HEK293 (cell line): Measurements from ENCODE around the gene APLNR.
A peak's percentile ranks its signal among the peaks of the same experiment; 100 is the strongest.

Source experiments
- CTCF ChIA-PET: fragments of 350-600 bp; formaldehyde crosslinking; extraction: SDS; loops from one replicate; lab custom pipeline; 2021; ENCODE audit warnings: antibody characterized with exemption; lab: Yijun Ruan, JAX
- POLR2A ChIA-PET: fragments of 300-600 bp; formaldehyde crosslinking; extraction: SDS; loops from one replicate; lab custom pipeline; 2020; ENCODE audit warnings: antibody characterized with exemption, inconsistent platforms; lab: Yijun Ruan, JAX
- H3K27ac ChIP-seq: fragments of 200-500 bp; sonication (Bioruptor generic); 2 replicates; pipeline ENCODE4 v1.5.1; 2014; ENCODE audit warnings: low read depth, low read length, control low read depth, inconsistent platforms; ENCODE audit errors: extremely low read depth
- H3K36me3 ChIP-seq, 2 experiments: fragments of 200-500 bp in 1 of 2; sonication (Bioruptor generic) in 1 of 2; 1 replicate in 1 of 2; 2 replicates in 1 of 2; pipeline ENCODE4 v1.5.1; 2014 to 2017; ENCODE audit warnings: inconsistent platforms in 2 of 2, low read length in 2 of 2; ENCODE audit not compliant: control insufficient read depth in 2 of 2, insufficient read depth in 1 of 2
- H3K4me1 ChIP-seq: fragments of 200-500 bp; sonication (Bioruptor generic); 2 replicates; pipeline ENCODE4 v1.5.1; 2014; ENCODE audit warnings: mild to moderate bottlenecking, low read length, inconsistent platforms; ENCODE audit not compliant: control insufficient read depth, insufficient read depth
- H3K4me3 ChIP-seq: 2 replicates; pipeline ENCODE4 v1.5.1; 2011; ENCODE audit warnings: low read depth, mild to moderate bottlenecking, control low read depth, low read length, moderate library complexity
- H3K9me3 ChIP-seq: fragments of 200-500 bp; sonication (Bioruptor generic); 2 replicates; pipeline ENCODE4 v1.5.1; 2014; ENCODE audit warnings: low read depth, low read length, inconsistent platforms; ENCODE audit not compliant: control insufficient read depth, insufficient read depth
- CTCF ChIP-seq: fragments of 450-650 bp; formaldehyde crosslinking; IDR thresholded peaks from 2 replicates; pipeline ENCODE4 v1.5.1; 2016; ENCODE audit warnings: missing biosample characterization, missing genetic modification characterization
- GLI4 ChIP-seq: fragments of 450-650 bp; formaldehyde crosslinking; IDR thresholded peaks from 2 replicates; pipeline ENCODE4 v1.5.1; 2016; ENCODE audit warnings: missing biosample characterization, missing genetic modification characterization
- IKZF3 ChIP-seq: fragments of 450-650 bp; IDR thresholded peaks from 2 replicates; pipeline ENCODE4 v1.5.0; 2018; ENCODE audit warnings: missing biosample characterization, mild to moderate bottlenecking, missing genetic modification characterization, moderate library complexity
- KLF16 ChIP-seq: fragments of 450-650 bp; formaldehyde crosslinking; IDR thresholded peaks from 2 replicates; pipeline ENCODE4 v1.5.1; 2017; ENCODE audit warnings: missing biosample characterization, missing genetic modification characterization
- MEIS1 ChIP-seq: sonication (generic); formaldehyde crosslinking; IDR thresholded peaks from 2 replicates; pipeline ENCODE4 v1.8.1; 2022; ENCODE audit warnings: missing genetic modification reagents, mild to moderate bottlenecking, borderline replicate concordance
- SETDB1 ChIP-seq: IDR thresholded peaks from one replicate; pipeline ENCODE4 v1.6.1; 2017; ENCODE audit warnings: mild to moderate bottlenecking, low read length, moderate library complexity, mixed read lengths; ENCODE audit not compliant: insufficient read length
- ZBTB21 ChIP-seq: fragments of 450-650 bp; formaldehyde crosslinking; IDR thresholded peaks from 2 replicates; pipeline ENCODE4 v1.5.1; 2017; ENCODE audit warnings: missing biosample characterization, missing genetic modification characterization
- ZIC2 ChIP-seq: fragments of 450-650 bp; formaldehyde crosslinking; IDR thresholded peaks from 2 replicates; pipeline ENCODE4 v1.5.1; 2016; ENCODE audit warnings: missing biosample characterization, missing genetic modification characterization
- ZNF148 ChIP-seq: fragments of 450-650 bp; formaldehyde crosslinking; IDR thresholded peaks from 2 replicates; pipeline ENCODE4 v1.5.0; 2017; ENCODE audit warnings: missing biosample characterization, missing genetic modification characterization, borderline replicate concordance
- ZNF16 ChIP-seq: fragments of 450-650 bp; formaldehyde crosslinking; IDR thresholded peaks from 2 replicates; pipeline ENCODE4 v1.5.1; 2016; ENCODE audit warnings: low read depth, missing biosample characterization, missing genetic modification characterization
- ZNF248 ChIP-seq: fragments of 450-650 bp; formaldehyde crosslinking; IDR thresholded peaks from 2 replicates; pipeline ENCODE4 v1.5.1; 2017; ENCODE audit warnings: missing biosample characterization, missing genetic modification characterization
- ZNF266 ChIP-seq: fragments of 450-650 bp; formaldehyde crosslinking; IDR thresholded peaks from 2 replicates; pipeline ENCODE4 v1.5.1; 2016; ENCODE audit warnings: missing biosample characterization, missing genetic modification characterization, low read depth
- ZNF274 ChIP-seq, 2 experiments: fragments of 200-500 bp in 1 of 2; fragments of 450-650 bp in 1 of 2; sonication (Bioruptor generic) in 1 of 2; formaldehyde crosslinking in 1 of 2; IDR thresholded peaks; 2 replicates each; pipeline versions ENCODE4 v1.5.1 to v1.6.1; 2014 to 2016; ENCODE audit warnings: borderline replicate concordance in 1 of 2, inconsistent platforms in 1 of 2, low read length in 1 of 2, missing biosample characterization in 1 of 2, missing genetic modification characterization in 1 of 2
- ZNF292 ChIP-seq: fragments of 450-650 bp; formaldehyde crosslinking; IDR thresholded peaks from 2 replicates; pipeline ENCODE4 v1.5.1; 2016; ENCODE audit warnings: low read depth, missing biosample characterization, missing genetic modification characterization, borderline replicate concordance
- ZNF324 ChIP-seq: fragments of 450-650 bp; formaldehyde crosslinking; IDR thresholded peaks from 2 replicates; pipeline ENCODE4 v1.5.1; 2016; ENCODE audit warnings: missing biosample characterization, missing genetic modification characterization
- ZNF350 ChIP-seq: fragments of 450-650 bp; formaldehyde crosslinking; IDR thresholded peaks from 2 replicates; pipeline ENCODE4 v1.5.0; 2017; ENCODE audit warnings: missing biosample characterization, mild to moderate bottlenecking, missing genetic modification characterization
- ZNF391 ChIP-seq: fragments of 450-650 bp; formaldehyde crosslinking; IDR thresholded peaks from 2 replicates; pipeline ENCODE4 v1.5.1; 2016; ENCODE audit warnings: low read depth, missing biosample characterization, missing genetic modification characterization, borderline replicate concordance
- ZNF426 ChIP-seq: fragments of 450-650 bp; formaldehyde crosslinking; IDR thresholded peaks from 2 replicates; pipeline ENCODE4 v1.5.1; 2017; ENCODE audit warnings: missing biosample characterization, missing genetic modification characterization, mild to moderate bottlenecking, inconsistent platforms, moderate library complexity
- ZNF510 ChIP-seq: fragments of 450-650 bp; formaldehyde crosslinking; IDR thresholded peaks from 2 replicates; pipeline ENCODE4 v1.5.1; 2018; ENCODE audit warnings: mild to moderate bottlenecking, missing genetic modification characterization, missing biosample characterization; ENCODE audit not compliant: insufficient replicate concordance
- ZNF513 ChIP-seq: fragments of 450-650 bp; IDR thresholded peaks from 2 replicates; pipeline ENCODE4 v1.5.1; 2018; ENCODE audit warnings: missing biosample characterization, missing genetic modification characterization
- ZNF521 ChIP-seq: fragments of 450-650 bp; formaldehyde crosslinking; IDR thresholded peaks from 2 replicates; pipeline ENCODE4 v1.5.1; 2017; ENCODE audit warnings: missing biosample characterization, mild to moderate bottlenecking, missing genetic modification characterization
- ZNF610 ChIP-seq: fragments of 450-650 bp; formaldehyde crosslinking; IDR thresholded peaks from 2 replicates; pipeline ENCODE4 v1.5.1; 2016; ENCODE audit warnings: missing biosample characterization, missing genetic modification characterization, borderline replicate concordance

The APLNR gene

GRCh38 chr11:57248780-57249383, 11.8 kb upstream of the APLNR start (continued):
- 0 out of 2 replicates have a peak, but pooled peaks have one; percentile 18 for TF ChIP-seq CTCF (tag by site-specific recombination)
- TF ChIP-seq ZNF426 (tag by site-specific recombination) = no peak
- TF ChIP-seq SETDB1 = no peak
- TF ChIP-seq ZNF513 (tag by site-specific recombination) = no peak
- TF ChIP-seq, all 188 proteins: peak for 4

- no peak for TF ChIP-seq ZNF391 (tag by site-specific recombination)
- TF ChIP-seq ZNF350 = no peak
- TF ChIP-seq ZNF610 = no peak
- no peak for TF ChIP-seq MEIS1 (CRISPR knock-in tag)
- TF ChIP-seq ZNF248 (tag by site-specific recombination) = no peak
- no peak for TF ChIP-seq ZNF521 (tag by site-specific recombination)
- no peak for TF ChIP-seq ZIC2 (tag by site-specific recombination)
- TF ChIP-seq ZBTB21 (tag by site-specific recombination) = no peak
- no peak for TF ChIP-seq ZNF16 (tag by site-specific recombination)
- TF ChIP-seq ZNF292 (tag by site-specific recombination) = no peak
- TF ChIP-seq IKZF3 (tag by site-specific recombination) = no peak
- TF ChIP-seq KLF16 (tag by site-specific recombination) = no peak
- TF ChIP-seq ZNF324 (tag by site-specific recombination) = no peak
- no peak for TF ChIP-seq GLI4 (tag by site-specific recombination)
- no peak for TF ChIP-seq ZNF513 (tag by site-specific recombination)
- no peak for TF ChIP-seq ZNF510
- TF ChIP-seq ZNF274 (IDR thresholded peaks at IDR 0.05; ENCODE audit: low read length) = no peak
- no peak for TF ChIP-seq ZNF274 (tag by site-specific recombination; IDR thresholded peaks at IDR 0.05; ENCODE audit: borderline replicate concordance)
- TF ChIP-seq ZNF266 = no peak
- no peak for TF ChIP-seq ZNF148 (tag by site-specific recombination)
- no peaks in the 10 kb centered on the region for H3K36me3 ChIP-seq
- no peak overlapping the region for H3K27ac ChIP-seq
- ChIA-PET CTCF (interaction anchor here (0.6 kb wide), 1 partner anchor 1279 kb away, joined by 3 read pairs; no protein-coding TSS in a partner anchor), POLR2A (no interaction called here)
- H3K4me3 ChIP-seq = no peak overlapping the region
- no peaks in the 10 kb centered on the region for H3K4me1 ChIP-seq
- no peaks in the 10 kb centered on the region for H3K9me3 ChIP-seq
Measured at GRCh38 chr11:57244911-57245310, 7.9 kb upstream of the APLNR start.
